Endothelial cell of umbilical vein (primary cell): ENCODE results near the gene DIP2C. TPM values are rescaled to one million over a fixed set of nuclear protein-coding genes. Genes with fewer than 3 reads are reported as not detected.

Experiments
- BruUV-seq: library from RNA; stranded (reverse); fragments of 400-500 nt; replicated peaks from 2 replicates; lab custom pipeline; 2021; lab: Mats Ljungman, UMichigan
- CTCF ChIA-PET: fragments of 300-600, 350-600 bp; sonication (Branson Sonifier 250); formaldehyde crosslinking; loops from one replicate; lab custom pipeline; 2021; ENCODE audit warnings: antibody characterized with exemption, inconsistent platforms; lab: Charles Lee
- POLR2A ChIA-PET: fragments of 300-600, 350-600 bp; sonication (Branson Sonifier 250); formaldehyde crosslinking; loops from one replicate; lab custom pipeline; 2021; ENCODE audit warnings: antibody characterized with exemption, inconsistent platforms; lab: Charles Lee
- DNase-seq: peaks from one replicate; pipeline ENCODE4 v3.0.0-alpha.2; 2011; ENCODE audit warnings: low read depth, low spot score
- FAIRE-seq: peaks from 2 replicates; lab custom pipeline; 2011; peaks lifted over from hg19 to GRCh38; lab: Jason Lieb, UNC
- H2AFZ ChIP-seq: 2 replicates; pipeline ENCODE4 v1.6.0; 2012; ENCODE audit warnings: low read depth, low read length, control low read depth, inconsistent platforms
- H3K27ac ChIP-seq: 2 replicates; pipeline ENCODE4 v1.5.1; 2011; ENCODE audit warnings: low read depth, mild to moderate bottlenecking, control low read depth, low read length, moderate library complexity; ENCODE audit not compliant: insufficient read depth
- H3K27me3 ChIP-seq, 2 experiments: 2 replicates each; pipeline versions ENCODE4 v1.6.0 to v1.6.1; 2011; ENCODE audit warnings: low read length in 2 of 2, mixed read lengths in 1 of 2; ENCODE audit not compliant: control insufficient read depth in 2 of 2, insufficient read depth in 2 of 2
- H3K36me3 ChIP-seq, 2 experiments: 2 replicates in 1 of 2; 3 replicates in 1 of 2; pipeline ENCODE4 v1.5.1; 2011; ENCODE audit warnings: low read length in 2 of 2, mild to moderate bottlenecking in 1 of 2, moderate library complexity in 1 of 2; ENCODE audit not compliant: control insufficient read depth in 2 of 2, insufficient read depth in 2 of 2; ENCODE audit errors: extremely low read depth in 1 of 2
- H3K4me1 ChIP-seq: 3 replicates; pipeline ENCODE4 v1.5.1; 2011; ENCODE audit warnings: mild to moderate bottlenecking, low read length; ENCODE audit not compliant: control insufficient read depth, insufficient read depth; ENCODE audit errors: extremely low read depth
- H3K4me2 ChIP-seq: 2 replicates; pipeline ENCODE4 v1.6.1; 2011; ENCODE audit warnings: low read length, control low read depth, mixed read lengths; ENCODE audit not compliant: insufficient read depth
- H3K4me3 ChIP-seq, 3 experiments: fragments of 200-600 bp in 1 of 3; sonication (generic), shearing (Covaris generic) in 1 of 3; replicated peaks in 1 of 3; 2 replicates each; pipeline ENCODE4 v1.5.1; 2011 to 2016; ENCODE audit warnings: control low read depth in 3 of 3, low read length in 3 of 3, mild to moderate bottlenecking in 2 of 3, inconsistent platforms in 1 of 3, low read depth in 1 of 3, moderate library complexity in 1 of 3; ENCODE audit not compliant: insufficient read depth in 1 of 3
- H3K79me2 ChIP-seq: 2 replicates; pipeline ENCODE4 v1.6.0; 2012; ENCODE audit warnings: low read length, inconsistent platforms; ENCODE audit not compliant: control insufficient read depth, insufficient read depth
- H3K9ac ChIP-seq: replicated peaks from 2 replicates; pipeline ENCODE3; 2011; ENCODE audit warnings: low read length, control low read depth; ENCODE audit not compliant: insufficient read depth; ENCODE audit errors: extremely low read depth
- H3K9me1 ChIP-seq: replicated peaks from 3 replicates; pipeline ENCODE4 v1.6.0; 2011; ENCODE audit warnings: mild to moderate bottlenecking, low read length; ENCODE audit not compliant: control insufficient read depth, insufficient read depth; ENCODE audit errors: extremely low read depth
- H3K9me3 ChIP-seq: replicated peaks from 2 replicates; pipeline ENCODE4 v1.5.1; 2012; ENCODE audit warnings: low read length, inconsistent platforms; ENCODE audit not compliant: control insufficient read depth, insufficient read depth
- H4K20me1 ChIP-seq: replicated peaks from 2 replicates; pipeline ENCODE3; 2011; ENCODE audit warnings: mild to moderate bottlenecking, low read length; ENCODE audit not compliant: control insufficient read depth, insufficient read depth; ENCODE audit errors: extremely low read depth
- EZH2 ChIP-seq: IDR thresholded peaks from 2 replicates; pipeline ENCODE4 v1.6.1; 2012; ENCODE audit warnings: borderline replicate concordance, low read depth, mild to moderate bottlenecking, moderate library complexity, low read length, inconsistent platforms; ENCODE audit not compliant: severe bottlenecking
- FOS ChIP-seq: IDR thresholded peaks from 2 replicates; pipeline ENCODE4 v1.6.1; 2011; ENCODE audit warnings: mild to moderate bottlenecking, low read length, moderate library complexity, borderline replicate concordance; ENCODE audit not compliant: insufficient read depth
- GATA2 ChIP-seq: IDR thresholded peaks from 2 replicates; pipeline ENCODE4 v1.7.0; 2011; ENCODE audit warnings: low read depth, mild to moderate bottlenecking, moderate library complexity, mixed read lengths, low read length; ENCODE audit not compliant: insufficient read length, insufficient read depth
- JUN ChIP-seq: IDR thresholded peaks from 2 replicates; pipeline ENCODE4 v1.6.1; 2011; ENCODE audit warnings: borderline replicate concordance, low read depth; ENCODE audit not compliant: insufficient read length, insufficient read depth
- MYC ChIP-seq: IDR thresholded peaks from one replicate; pipeline ENCODE4 v1.6.1; 2011; ENCODE audit warnings: mild to moderate bottlenecking, low read depth, low read length
- POLR2A ChIP-seq: IDR thresholded peaks from 2 replicates; pipeline ENCODE4 v1.6.1; 2012; ENCODE audit warnings: low read depth, mild to moderate bottlenecking, control low read depth, low read length
- POLR2AphosphoS5 ChIP-seq: IDR thresholded peaks from 2 replicates; pipeline ENCODE4 v1.6.1; 2012; ENCODE audit warnings: low read depth, mild to moderate bottlenecking, control low read depth, low read length, moderate library complexity; ENCODE audit not compliant: insufficient read depth
- dilution Hi-C: fragments of 300-500 bp; cut with MboI; formaldehyde crosslinking; loops from one replicate; pipeline ENCODE4 v1.15.0; 2019; ENCODE audit warnings: low sequenced_read_pairs; ENCODE audit not compliant: extremely low pct_ligation_motif_present
- intact Hi-C: fragments of 100-400 bp; cut with micrococcal nuclease; formaldehyde crosslinking; loops from one replicate; pipeline ENCODE4 v1.10.0; 2022
- polyA plus RNA-seq, 4 experiments: library from polyadenylated mRNA; depleted of rRNA in 3 of 4; stranded (reverse) in 3 of 4; unstranded in 1 of 4; fragments of >200 nt; gene quantifications; 2 replicates each; pipeline versions ENCODE4 v1.2.1 to v1.2.3, GENCODE V29; 2011 to 2012; ENCODE audit warnings: missing spikeins in 1 of 4
- total RNA-seq: library from RNA; stranded (reverse); gene quantifications from 2 replicates; pipeline ENCODE4 v1.2.3, GENCODE V29; 2021
- TF ChIP-seq, protein P1 (sequence below), 2 donors: IDR thresholded peaks; 1 replicate in 1 of 2; 2 replicates in 1 of 2; pipeline ENCODE4 v1.5.1; 2011; ENCODE audit warnings: low read length in 2 of 2, mild to moderate bottlenecking in 2 of 2, moderate library complexity in 2 of 2, control low read depth in 1 of 2, inconsistent platforms in 1 of 2, low read depth in 1 of 2; ENCODE audit not compliant: insufficient read depth in 1 of 2; ENCODE audit errors: extremely low read depth in 1 of 2
- TF ChIP-seq, protein P2 (sequence below): IDR thresholded peaks from 2 replicates; pipeline ENCODE4 v1.6.1; 2011; ENCODE audit not compliant: insufficient read depth, insufficient read length

DIP2C gene
- total and polyA plus RNA-seq, 2 donors (not counting 3 experiments of a cell fraction or from before 2014, with no cell fraction given) = 3.6 to 10.7 TPM

DNA sequence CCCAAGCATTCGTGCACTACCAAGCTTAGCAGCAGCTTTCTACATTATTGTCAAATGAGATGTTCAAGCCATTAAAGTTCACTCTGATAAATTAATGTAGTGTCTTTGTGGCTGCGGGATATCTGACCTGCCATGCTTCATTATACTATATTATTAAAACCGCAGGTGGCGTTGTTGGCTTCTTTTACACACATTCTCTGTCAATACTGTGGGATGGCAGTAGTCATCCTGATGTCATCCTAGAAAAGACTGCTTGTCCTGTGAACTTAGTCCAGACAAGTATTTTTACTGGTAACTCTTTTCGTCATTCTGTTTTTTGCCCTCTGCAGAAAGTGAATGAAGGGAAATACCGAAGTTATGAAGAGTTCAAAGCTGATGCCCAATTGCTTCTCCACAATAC is 450.4 kb downstream of the DIP2C start:
- no peak overlapping the region for H3K9ac ChIP-seq
- CTCF ChIA-PET = no interaction called here
- POLR2A ChIA-PET = no interaction called here
- H3K36me3 ChIP-seq = peaks cover 0 to 18% of the 10 kb centered on the region in 2 experiments
- FAIRE-seq (no peak), DNase-seq (no peak)
- no peak overlapping the region for H3K27ac ChIP-seq
- no peaks in the 10 kb centered on the region for H3K9me3 ChIP-seq
- H3K4me1 ChIP-seq = peaks cover 9% of the 10 kb centered on the region
- no peak overlapping the region for H3K4me3 ChIP-seq
- BruUV-seq = no TSS peak
- no peak for TF ChIP-seq EZH2
- no peak overlapping the region for H2AFZ ChIP-seq
- intact Hi-C loops (no loop called here), dilution Hi-C loops (no loop called here)
- H3K4me2 ChIP-seq = no peak overlapping the region
- no peaks in the 10 kb centered on the region for H3K79me2 ChIP-seq
- no peaks in the 10 kb centered on the region for H3K27me3 ChIP-seq
- no peaks in the 10 kb centered on the region for H4K20me1 ChIP-seq
- no peaks in the 10 kb centered on the region for H3K9me1 ChIP-seq

- intact Hi-C loops (no loop called here), dilution Hi-C loops (no loop called here)
- no peaks in the 10 kb centered on the region for H3K9me3 ChIP-seq
- no peak overlapping the region for H3K4me3 ChIP-seq
- no peak overlapping the region for H3K4me2 ChIP-seq
- ChIA-PET CTCF (no interaction called here), POLR2A (no interaction called here)
- H3K36me3 ChIP-seq = peaks cover 0 to 11% of the 10 kb centered on the region in 2 experiments
- no TSS peak for BruUV-seq
- no peak overlapping the region for H3K9ac ChIP-seq
- DNase-seq (peak; percentile 13), FAIRE-seq (peak; percentile 28)
- H4K20me1 ChIP-seq = no peaks in the 10 kb centered on the region
- H3K27ac ChIP-seq = no peak overlapping the region
- H3K79me2 ChIP-seq = no peaks in the 10 kb centered on the region
- H3K27me3 ChIP-seq = no peaks in the 10 kb centered on the region
- H3K4me1 ChIP-seq = peaks cover 9% of the 10 kb centered on the region
- H2AFZ ChIP-seq = no peak overlapping the region
- no peaks in the 10 kb centered on the region for H3K9me1 ChIP-seq
- TF ChIP-seq JUN (no peak), POLR2A (no peak), POLR2AphosphoS5 (no peak), MYC (no peak), EZH2 (no peak), GATA2 (no peak), FOS (no peak)
- TF ChIP-seq, protein P1, sequence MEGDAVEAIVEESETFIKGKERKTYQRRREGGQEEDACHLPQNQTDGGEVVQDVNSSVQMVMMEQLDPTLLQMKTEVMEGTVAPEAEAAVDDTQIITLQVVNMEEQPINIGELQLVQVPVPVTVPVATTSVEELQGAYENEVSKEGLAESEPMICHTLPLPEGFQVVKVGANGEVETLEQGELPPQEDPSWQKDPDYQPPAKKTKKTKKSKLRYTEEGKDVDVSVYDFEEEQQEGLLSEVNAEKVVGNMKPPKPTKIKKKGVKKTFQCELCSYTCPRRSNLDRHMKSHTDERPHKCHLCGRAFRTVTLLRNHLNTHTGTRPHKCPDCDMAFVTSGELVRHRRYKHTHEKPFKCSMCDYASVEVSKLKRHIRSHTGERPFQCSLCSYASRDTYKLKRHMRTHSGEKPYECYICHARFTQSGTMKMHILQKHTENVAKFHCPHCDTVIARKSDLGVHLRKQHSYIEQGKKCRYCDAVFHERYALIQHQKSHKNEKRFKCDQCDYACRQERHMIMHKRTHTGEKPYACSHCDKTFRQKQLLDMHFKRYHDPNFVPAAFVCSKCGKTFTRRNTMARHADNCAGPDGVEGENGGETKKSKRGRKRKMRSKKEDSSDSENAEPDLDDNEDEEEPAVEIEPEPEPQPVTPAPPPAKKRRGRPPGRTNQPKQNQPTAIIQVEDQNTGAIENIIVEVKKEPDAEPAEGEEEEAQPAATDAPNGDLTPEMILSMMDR (IDR thresholded peaks at IDR 0.05; ENCODE audit: extremely low read depth in 1 of 2, insufficient read depth in 1 of 2, low read depth in 1 of 2, low read length in 2 of 2) = no peak
- TF ChIP-seq, protein P2, sequence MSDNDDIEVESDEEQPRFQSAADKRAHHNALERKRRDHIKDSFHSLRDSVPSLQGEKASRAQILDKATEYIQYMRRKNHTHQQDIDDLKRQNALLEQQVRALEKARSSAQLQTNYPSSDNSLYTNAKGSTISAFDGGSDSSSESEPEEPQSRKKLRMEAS = no peak
Measured at GRCh38 chr10:235915-236314, 453.6 kb downstream of the DIP2C start.
